ENCODE data around the gene VTI1A.

- TF ChIP-seq, protein P1, sequence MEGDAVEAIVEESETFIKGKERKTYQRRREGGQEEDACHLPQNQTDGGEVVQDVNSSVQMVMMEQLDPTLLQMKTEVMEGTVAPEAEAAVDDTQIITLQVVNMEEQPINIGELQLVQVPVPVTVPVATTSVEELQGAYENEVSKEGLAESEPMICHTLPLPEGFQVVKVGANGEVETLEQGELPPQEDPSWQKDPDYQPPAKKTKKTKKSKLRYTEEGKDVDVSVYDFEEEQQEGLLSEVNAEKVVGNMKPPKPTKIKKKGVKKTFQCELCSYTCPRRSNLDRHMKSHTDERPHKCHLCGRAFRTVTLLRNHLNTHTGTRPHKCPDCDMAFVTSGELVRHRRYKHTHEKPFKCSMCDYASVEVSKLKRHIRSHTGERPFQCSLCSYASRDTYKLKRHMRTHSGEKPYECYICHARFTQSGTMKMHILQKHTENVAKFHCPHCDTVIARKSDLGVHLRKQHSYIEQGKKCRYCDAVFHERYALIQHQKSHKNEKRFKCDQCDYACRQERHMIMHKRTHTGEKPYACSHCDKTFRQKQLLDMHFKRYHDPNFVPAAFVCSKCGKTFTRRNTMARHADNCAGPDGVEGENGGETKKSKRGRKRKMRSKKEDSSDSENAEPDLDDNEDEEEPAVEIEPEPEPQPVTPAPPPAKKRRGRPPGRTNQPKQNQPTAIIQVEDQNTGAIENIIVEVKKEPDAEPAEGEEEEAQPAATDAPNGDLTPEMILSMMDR (IDR thresholded peaks at IDR 0.05): no peak
- no peak for TF ChIP-seq POLR2A (IDR thresholded peaks at IDR 0.05)
Measured at GRCh38 chr10:112838784-112839481, 391.9 kb downstream of the VTI1A start.

Data from thyroid gland (tissue), 4 donors.